A673 (cell line): ENCODE results near the gene SEL1L.

Source experiments
- CTCF ChIP-seq: fragments of 300-800, 200-600 bp; sonication (generic); conservative IDR thresholded peaks from 2 replicates; pipeline ENCODE4 v1.5.1; 2017; ENCODE audit warnings: low read depth, mild to moderate bottlenecking, antibody characterized with exemption, low read length, moderate library complexity, mixed read lengths
- EZH2 ChIP-seq: fragments of 200-600 bp; sonication (generic); IDR thresholded peaks from 2 replicates; pipeline ENCODE4 v1.6.1; 2017; ENCODE audit warnings: borderline replicate concordance, low read depth, mild to moderate bottlenecking, mixed read lengths, antibody characterized with exemption, low read length; ENCODE audit not compliant: poor library complexity, severe bottlenecking

DNA sequence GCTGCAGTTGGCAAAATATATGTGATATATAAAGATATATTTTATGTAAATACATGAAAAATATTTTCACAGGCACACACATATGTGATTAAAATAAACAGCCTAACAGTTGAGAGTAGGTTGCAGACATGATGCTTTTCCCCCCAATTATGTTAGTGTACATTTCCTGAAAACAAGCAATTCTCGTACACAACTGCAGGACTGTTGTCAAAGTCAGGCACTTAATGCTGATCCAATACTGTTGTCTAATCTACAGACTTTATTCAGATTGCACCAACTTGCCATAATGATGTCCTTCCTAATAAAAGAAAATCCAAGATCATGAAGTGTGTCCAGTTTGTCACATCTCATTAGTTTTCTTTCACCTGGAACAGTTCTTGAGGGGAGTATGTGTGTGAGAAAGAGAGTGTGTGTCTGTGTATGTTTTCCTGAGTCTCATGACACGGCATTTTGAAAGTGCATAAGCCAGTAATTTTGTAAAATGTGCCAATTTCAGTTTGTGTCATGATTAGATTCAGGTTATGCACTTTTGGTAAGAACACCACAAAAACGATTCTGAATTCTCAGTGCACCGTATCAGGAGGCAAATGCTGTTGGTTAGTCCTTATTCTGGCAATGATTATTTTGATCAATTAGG lies 16.5 kb upstream of the SEL1L start:
- TF ChIP-seq CTCF (no peak), EZH2 (no peak)
